Medulla oblongata (tissue), 1 donor: ENCODE measurements around the gene SIAH2.
A peak's percentile ranks its signal among the peaks of the same experiment; 100 is the strongest.

Experiments used
- DNase-seq: peaks from one replicate; pipeline ENCODE4 v3.0.0-alpha.2; 2015; ENCODE audit errors: extremely low spot score

Gene SIAH2

GRCh38 chr3:150773616-150774192 lies 10.7 kb upstream of the SIAH2 start:
- DNase-seq = no peak

GRCh38 chr3:150771600-150771999 lies 8.6 kb upstream of the SIAH2 start:
- DNase-seq = no peak

GRCh38 chr3:150770681-150771080 lies 7.7 kb upstream of the SIAH2 start:
- DNase-seq = no peak

GRCh38 chr3:150766742-150767141 lies 3.8 kb upstream of the SIAH2 start:
- no peak for DNase-seq

- no peak for DNase-seq
These were observed 3.2 kb upstream of the SIAH2 start for GRCh38 chr3:150765949-150766720.

GRCh38 chr3:150764967-150765366 lies 2.0 kb upstream of the SIAH2 start:
- no peak for DNase-seq

- peak; percentile 36 for DNase-seq
These were observed 1.6 kb upstream of the SIAH2 start for GRCh38 chr3:150764566-150764965.

- DNase-seq = peak; percentile 86
These were observed 993 bp upstream of the SIAH2 start for GRCh38 chr3:150763841-150764483.

- DNase-seq = no peak
These were observed 277 bp downstream of the SIAH2 start for GRCh38 chr3:150762662-150763121.

- DNase-seq = peak; percentile 79
These were observed 923 bp downstream of the SIAH2 start for GRCh38 chr3:150761831-150762661.

GRCh38 chr3:150760431-150761200 lies 2.4 kb downstream of the SIAH2 start:
- DNase-seq = peak; percentile 22

GRCh38 chr3:150759947-150760346 lies 3.0 kb downstream of the SIAH2 start:
- no peak for DNase-seq

GRCh38 chr3:150759319-150759718 lies 3.6 kb downstream of the SIAH2 start:
- DNase-seq = no peak

- no peak for DNase-seq
These were observed 5.2 kb downstream of the SIAH2 start for GRCh38 chr3:150757768-150758167.

- DNase-seq = no peak
These were observed 5.6 kb downstream of the SIAH2 start for GRCh38 chr3:150757364-150757763.

GRCh38 chr3:150756491-150757059 lies 6.4 kb downstream of the SIAH2 start:
- no peak for DNase-seq

- no peak for DNase-seq
These were observed 7.1 kb downstream of the SIAH2 start for GRCh38 chr3:150755902-150756301.

GRCh38 chr3:150754896-150755295 lies 8.1 kb downstream of the SIAH2 start:
- DNase-seq = no peak

- DNase-seq = no peak
These were observed 11.1 kb downstream of the SIAH2 start for GRCh38 chr3:150751781-150752263.

GRCh38 chr3:150749255-150749654 lies 13.7 kb downstream of the SIAH2 start:
- no peak for DNase-seq

- DNase-seq = no peak
These were observed 14.3 kb downstream of the SIAH2 start for GRCh38 chr3:150748684-150749047.
